Myometrial cell (primary cell): Measurements from ENCODE around the gene SUPT20HL1. TPM values are rescaled to one million over a fixed set of nuclear protein-coding genes. Genes with fewer than 3 reads are reported as not detected.

Experiments used
- total RNA-seq: library from RNA; depleted of rRNA; stranded (reverse); fragments of >200 nt; gene quantifications from 2 replicates; pipeline ENCODE4 v1.2.3, GENCODE V29; 2015

SUPT20HL1 gene
- total RNA-seq: not detected in 2 replicates

DNA sequence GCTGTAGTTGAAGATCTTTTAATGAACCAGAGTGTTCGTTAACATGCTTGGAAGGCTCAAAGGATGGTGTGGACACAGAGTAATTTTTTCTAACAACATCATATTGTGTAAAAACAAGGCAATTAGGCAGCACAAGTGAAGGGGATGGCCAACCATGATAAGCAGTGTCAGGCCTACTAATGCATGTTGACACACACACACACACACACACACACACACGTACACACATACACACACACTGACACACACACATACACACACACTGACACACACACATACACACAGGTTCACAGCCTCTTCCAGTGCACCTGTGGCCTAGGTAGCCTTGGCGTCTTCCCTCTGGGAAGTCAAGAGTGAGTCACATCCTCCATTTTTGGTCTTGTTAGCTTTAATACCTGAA lies at the start of gene SUPT20HL1:
Gene SUPT20HL1 (plus strand): TSS at position 368 of the 400 bp plus-strand sequence. CDS start 2,122 bp downstream, outside the sequence.

DNA sequence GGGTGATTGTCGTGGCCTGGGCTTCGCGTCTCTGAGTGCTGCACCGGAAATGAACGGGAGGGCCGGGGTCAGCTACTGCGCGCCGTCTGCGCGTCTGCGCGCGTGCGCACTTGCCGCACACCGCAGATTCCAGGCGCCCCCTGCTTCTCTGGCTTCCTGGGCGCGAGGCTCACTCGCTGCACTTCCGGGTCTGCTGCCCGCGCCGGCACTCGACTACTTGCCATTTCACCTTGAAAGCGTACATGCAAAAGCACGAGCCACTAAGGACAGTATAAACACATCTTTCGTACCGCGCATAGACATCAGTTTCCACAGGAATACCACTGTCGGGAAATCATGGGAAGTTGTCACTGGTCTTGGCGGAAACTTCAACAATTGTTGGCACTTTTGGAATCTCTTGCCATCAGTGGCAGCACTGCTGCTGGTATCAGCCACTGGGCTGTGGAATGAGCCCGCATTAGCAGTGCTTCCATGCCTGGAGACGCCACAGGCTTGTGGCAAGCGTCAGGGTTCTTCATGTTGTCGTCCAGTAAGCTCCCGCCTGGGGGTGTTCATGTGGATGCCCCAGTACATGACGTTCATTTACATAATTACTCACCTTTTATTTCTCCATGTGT lies 46.3 kb upstream of the SUPT20HL1 start, which contains the start of gene SUPT20HL2:
Gene SUPT20HL2 (minus strand): TSS at position 51 of the 617 bp plus-strand sequence. CDS start 754 bp downstream, outside the sequence.

Other genes starting within 250 kb of the SUPT20HL1 start
- gene ZFX, start 210.9 kb upstream of the SUPT20HL1 start, total RNA-seq: 30.3 and 45.2 TPM in 2 replicates
- gene SUPT20HL2, start 46.6 kb upstream of the SUPT20HL1 start, total RNA-seq: not detected in 2 replicates
- gene PDK3, start 104.6 kb downstream of the SUPT20HL1 start, total RNA-seq: 3.2 and 5.2 TPM in 2 replicates